Endometrial microvascular endothelial cells (primary cell): ENCODE results near the gene CDR2. TPM values are rescaled to one million over a fixed set of nuclear protein-coding genes. Genes with fewer than 3 reads are reported as not detected.
"Not testable (repeated sequence)": the region's sequence is repeated elsewhere in the genome, so short reads cannot be mapped to it uniquely, and the experiment has no call there.

Experiments
- in situ Hi-C: cut with HindIII; loops from 2 replicates; pipeline ENCODE4 v1.10.0; 2017; ENCODE audit warnings: low sequenced_read_pairs, low pct_unique_long_range_greater_than_20kb; ENCODE audit errors: inconsistent ontology term
- total RNA-seq: library from RNA; depleted of rRNA; stranded (reverse); fragments of >200 nt; gene quantifications from one replicate; pipeline ENCODE4 v1.2.3, GENCODE V29; 2015; ENCODE audit errors: inconsistent ontology term

CDR2 gene
- total RNA-seq, 1 donor from 2014 or later: 28.6 TPM

- in situ Hi-C loops: no loop called here
Measured at GRCh38 chr16:22316411-22316811, 58.0 kb downstream of the CDR2 start.

GRCh38 chr16:22315979-22316378 is 58.4 kb downstream of the CDR2 start:
- in situ Hi-C loops: no loop called here

- in situ Hi-C loops: no loop called here
Measured at GRCh38 chr16:22314661-22315626, 59.5 kb downstream of the CDR2 start.

GRCh38 chr16:22313876-22314470 is 60.4 kb downstream of the CDR2 start:
- in situ Hi-C loops: no loop called here

GRCh38 chr16:22312897-22313781 is 61.3 kb downstream of the CDR2 start:
- in situ Hi-C loops: no loop called here

GRCh38 chr16:22311520-22311919 is 62.9 kb downstream of the CDR2 start:
- in situ Hi-C loops: no loop called here

GRCh38 chr16:22308824-22309520 is 65.4 kb downstream of the CDR2 start:
- in situ Hi-C loops: no loop called here

- in situ Hi-C loops: no loop called here
Measured at GRCh38 chr16:22307838-22308237, 66.6 kb downstream of the CDR2 start.

- in situ Hi-C loops: no loop called here
Measured at GRCh38 chr16:22306788-22307187, 67.6 kb downstream of the CDR2 start.

GRCh38 chr16:22304411-22304810 is 70.0 kb downstream of the CDR2 start:
- in situ Hi-C loops: no loop called here

GRCh38 chr16:22302776-22303363 is 71.5 kb downstream of the CDR2 start:
- in situ Hi-C loops: no loop called here

GRCh38 chr16:22301423-22301822 is 73.0 kb downstream of the CDR2 start:
- in situ Hi-C loops: not testable (repeated sequence)

GRCh38 chr16:22300427-22301071 is 73.9 kb downstream of the CDR2 start:
- in situ Hi-C loops: no loop called here

- in situ Hi-C loops: no loop called here
Measured at GRCh38 chr16:22299036-22299435, 75.4 kb downstream of the CDR2 start.

GRCh38 chr16:22297871-22298733 is 76.3 kb downstream of the CDR2 start:
- in situ Hi-C loops: no loop called here

- in situ Hi-C loops: no loop called here
Measured at GRCh38 chr16:22297114-22297870, 77.1 kb downstream of the CDR2 start, which contains the start of gene POLR3E. TSS of gene POLR3E (plus strand) at chr16:22297409. CDS start at chr16:22302969, 5,560 bp downstream.
